IMR-90 (cell line): ENCODE data around the gene PRR36. TPM values are rescaled to one million over a fixed set of nuclear protein-coding genes. Genes with fewer than 3 reads are reported as not detected.

ENCODE experiments used
- ATAC-seq: fragments of 200-7000 bp; cut with Tn5 transposase; 2 replicates; pipeline ENCODE4 v1.9.1; 2020; ENCODE audit warnings: low read depth, mild to moderate bottlenecking, moderate library complexity
- BruUV-seq: library from RNA; stranded (reverse); fragments of 400-500 nt; replicated peaks from 2 replicates; lab custom pipeline; 2021; lab: Mats Ljungman, UMichigan
- CTCF ChIA-PET: fragments of 300-600 bp; formaldehyde crosslinking; extraction: SDS; loops from one replicate; lab custom pipeline; 2021; ENCODE audit warnings: antibody characterized with exemption; lab: Yijun Ruan, JAX
- POLR2A ChIA-PET: fragments of 300-600 bp; sonication (Branson Sonifier 250); formaldehyde crosslinking; loops from one replicate; lab custom pipeline; 2022; ENCODE audit warnings: antibody characterized with exemption; ENCODE audit not compliant: unreplicated experiment; lab: Charles Lee
- DNase-seq: peaks from one replicate; pipeline ENCODE4 v3.0.0; 2013
- H2AFZ ChIP-seq: replicated peaks from 2 replicates; pipeline ENCODE3; 2013; ENCODE audit warnings: low read length, mild to moderate bottlenecking; ENCODE audit not compliant: poor library complexity
- H2AK5ac ChIP-seq: 2 replicates; pipeline ENCODE4 v1.6.1; 2013; ENCODE audit warnings: low read depth, low read length, inconsistent platforms
- H2AK9ac ChIP-seq: replicated peaks from 2 replicates; pipeline ENCODE3; 2013; ENCODE audit warnings: mild to moderate bottlenecking, low read depth, low read length, moderate library complexity; ENCODE audit not compliant: poor library complexity
- H2BK120ac ChIP-seq: 2 replicates; pipeline ENCODE4 v1.6.1; 2013; ENCODE audit warnings: low read depth, low read length, inconsistent platforms
- H2BK15ac ChIP-seq: 3 replicates; pipeline ENCODE4 v1.6.1; 2013; ENCODE audit warnings: low read depth, low read length, inconsistent platforms
- H2BK20ac ChIP-seq: 2 replicates; pipeline ENCODE4 v1.6.1; 2013; ENCODE audit warnings: low read depth, mild to moderate bottlenecking, inconsistent platforms, low read length, moderate library complexity
- H2BK5ac ChIP-seq: 2 replicates; pipeline ENCODE4 v1.6.1; 2013; ENCODE audit warnings: mild to moderate bottlenecking, low read depth, low read length, inconsistent platforms; ENCODE audit not compliant: poor library complexity, severe bottlenecking
- H3K14ac ChIP-seq: replicated peaks from 2 replicates; pipeline ENCODE4 v1.6.1; 2013; ENCODE audit warnings: low read depth, low read length, inconsistent platforms
- H3K18ac ChIP-seq: 2 replicates; pipeline ENCODE4 v1.6.1; 2013; ENCODE audit warnings: low read depth, low read length, control low read depth
- H3K23ac ChIP-seq: 2 replicates; pipeline ENCODE4 v1.6.1; 2013; ENCODE audit warnings: low read depth, low read length, inconsistent platforms
- H3K27ac ChIP-seq: 2 replicates; pipeline ENCODE4 v1.5.1; 2013; ENCODE audit warnings: mild to moderate bottlenecking, control low read depth, low read length; ENCODE audit not compliant: insufficient read depth
- H3K27me3 ChIP-seq: 2 replicates; pipeline ENCODE4 v1.6.1; 2013; ENCODE audit warnings: low read length; ENCODE audit not compliant: control insufficient read depth, insufficient read depth
- H3K36me3 ChIP-seq: 2 replicates; pipeline ENCODE4 v1.6.1; 2013; ENCODE audit warnings: low read length, mixed read lengths; ENCODE audit not compliant: control insufficient read depth, insufficient read depth
- H3K4ac ChIP-seq: 2 replicates; pipeline ENCODE4 v1.6.1; 2013; ENCODE audit warnings: low read depth, low read length, inconsistent platforms
- H3K4me1 ChIP-seq: 2 replicates; pipeline ENCODE4 v1.6.1; 2013; ENCODE audit warnings: low read length, mixed read lengths; ENCODE audit not compliant: control insufficient read depth, insufficient read depth
- H3K4me2 ChIP-seq: 2 replicates; pipeline ENCODE4 v1.6.1; 2013; ENCODE audit warnings: low read depth, mild to moderate bottlenecking, control low read depth, low read length, moderate library complexity
- H3K4me3 ChIP-seq: 2 replicates; pipeline ENCODE4 v1.5.1; 2013; ENCODE audit warnings: low read depth, mild to moderate bottlenecking, control low read depth, low read length, moderate library complexity; ENCODE audit not compliant: insufficient read depth
- H3K56ac ChIP-seq: 2 replicates; pipeline ENCODE4 v1.6.1; 2013; ENCODE audit warnings: low read length, inconsistent platforms; ENCODE audit not compliant: insufficient read depth; ENCODE audit errors: extremely low read depth
- H3K79me1 ChIP-seq, 2 experiments: 2 replicates each; pipeline ENCODE4 v1.6.1; 2013; ENCODE audit warnings: low read length in 2 of 2, inconsistent platforms in 1 of 2, low read depth in 1 of 2
- H3K9ac ChIP-seq: 2 replicates; pipeline ENCODE4 v1.6.1; 2013; ENCODE audit warnings: low read depth, low read length, control low read depth
- H3K9me1 ChIP-seq: 2 replicates; pipeline ENCODE4 v1.6.1; 2013; ENCODE audit warnings: low read length, inconsistent platforms; ENCODE audit not compliant: insufficient read depth
- H3K9me3 ChIP-seq: 2 replicates; pipeline ENCODE4 v1.6.1; 2013; ENCODE audit warnings: low read length; ENCODE audit not compliant: control insufficient read depth, insufficient read depth
- H4K20me1 ChIP-seq: 2 replicates; pipeline ENCODE4 v1.6.1; 2013; ENCODE audit warnings: low read length, inconsistent platforms; ENCODE audit not compliant: insufficient read depth
- H4K5ac ChIP-seq: 2 replicates; pipeline ENCODE4 v1.6.1; 2013; ENCODE audit warnings: mild to moderate bottlenecking, low read depth, low read length, control low read depth
- H4K8ac ChIP-seq, 2 experiments: 2 replicates each; pipeline ENCODE4 v1.6.1; 2013; ENCODE audit warnings: low read depth in 2 of 2, low read length in 2 of 2, control low read depth in 1 of 2, inconsistent platforms in 1 of 2
- H4K91ac ChIP-seq: 2 replicates; pipeline ENCODE4 v1.6.1; 2013; ENCODE audit warnings: low read depth, low read length, inconsistent platforms; ENCODE audit not compliant: insufficient read depth
- BHLHE40 ChIP-seq: fragments of 150-350 bp; IDR thresholded peaks from 2 replicates; pipeline ENCODE4 v1.6.1; 2016; ENCODE audit warnings: mild to moderate bottlenecking, low read depth, low read length
- CEBPB ChIP-seq: IDR thresholded peaks from 2 replicates; pipeline ENCODE4 v1.6.1; 2012; ENCODE audit warnings: low read depth, low read length, improper control_type of control experiment
- CHD1 ChIP-seq: IDR thresholded peaks from 2 replicates; pipeline ENCODE4 v1.6.1; 2012; ENCODE audit warnings: low read depth, low read length, improper control_type of control experiment
- FOS ChIP-seq: fragments of 150-350 bp; IDR thresholded peaks from 2 replicates; pipeline ENCODE4 v1.6.1; 2016; ENCODE audit warnings: low read depth, low read length
- MAFK ChIP-seq: IDR thresholded peaks from 2 replicates; pipeline ENCODE4 v1.6.1; 2012; ENCODE audit warnings: low read depth, low read length, improper control_type of control experiment
- MAZ ChIP-seq: IDR thresholded peaks from 2 replicates; pipeline ENCODE4 v1.6.1; 2012; ENCODE audit warnings: low read depth, mild to moderate bottlenecking, low read length, improper control_type of control experiment, moderate library complexity, borderline replicate concordance
- MXI1 ChIP-seq: IDR thresholded peaks from 2 replicates; pipeline ENCODE4 v1.6.1; 2012; ENCODE audit warnings: low read depth, mild to moderate bottlenecking, low read length, moderate library complexity, borderline replicate concordance
- NFE2L2 ChIP-seq: fragments of 150-350 bp; IDR thresholded peaks from 2 replicates; pipeline ENCODE4 v1.6.1; 2016; ENCODE audit warnings: low read depth, mild to moderate bottlenecking, low read length
- POLR2A ChIP-seq: IDR thresholded peaks from 2 replicates; pipeline ENCODE4 v1.6.1; 2012; ENCODE audit warnings: mild to moderate bottlenecking, low read depth, low read length
- RAD21 ChIP-seq: IDR thresholded peaks from 2 replicates; pipeline ENCODE4 v1.6.1; 2012; ENCODE audit warnings: low read length, improper control_type of control experiment
- RCOR1 ChIP-seq: IDR thresholded peaks from 2 replicates; pipeline ENCODE4 v1.6.1; 2012; ENCODE audit warnings: mild to moderate bottlenecking, low read length, improper control_type of control experiment; ENCODE audit not compliant: insufficient replicate concordance
- RFX5 ChIP-seq: IDR thresholded peaks from 2 replicates; pipeline ENCODE4 v1.8.0; 2012; ENCODE audit warnings: low read depth, mild to moderate bottlenecking, low read length, moderate library complexity
- SMC3 ChIP-seq: fragments of 150-350 bp; IDR thresholded peaks from 2 replicates; pipeline ENCODE4 v1.6.1; 2016; ENCODE audit warnings: low read depth, mild to moderate bottlenecking, antibody characterized with exemption, low read length, moderate library complexity
- USF2 ChIP-seq: fragments of 150-350 bp; IDR thresholded peaks from 2 replicates; pipeline ENCODE4 v1.6.1; 2017; ENCODE audit warnings: mild to moderate bottlenecking, antibody characterized with exemption, low read length, low read depth
- WGBS, 2 experiments: methylation state at CpG; one replicate each; pipeline versions ENCODE4 v1.1.5 to v1.1.7; 2013; ENCODE audit warnings: missing lambda C conversion rate in 2 of 2; ENCODE audit not compliant: insufficient read length in 1 of 2; ENCODE audit errors: extremely low coverage in 2 of 2; 5-methylcytosine and 5-hydroxymethylcytosine counted together
- dilution Hi-C: fragments of 300-500 bp; cut with HindIII; formaldehyde crosslinking; loops from one replicate; pipeline ENCODE4 v1.14.3; 2018; ENCODE audit warnings: low sequenced_read_pairs; ENCODE audit not compliant: unreplicated experiment
- in situ Hi-C: fragments of 300-500 bp; cut with MboI; formaldehyde crosslinking; loops from 3 replicates; pipeline ENCODE4 v1.14.3; 2019; ENCODE audit warnings: low sequenced_read_pairs, inconsistent platforms, mixed read lengths
- intact Hi-C: fragments of 100-400 bp; cut with micrococcal nuclease; formaldehyde crosslinking; loops from 2 replicates; pipeline ENCODE4 v1.10.0; 2022
- polyA plus RNA-seq, 3 experiments: library from polyadenylated mRNA; depleted of rRNA; stranded (reverse); fragments of >200 nt; gene quantifications; 2 replicates each; pipeline ENCODE4 v1.2.3, GENCODE V29; 2012; ENCODE audit warnings: low replicate concordance in 1 of 3
- total RNA-seq: library from RNA; depleted of rRNA; stranded (reverse); fragments of >200 nt; gene quantifications from 2 replicates; pipeline ENCODE4 v1.2.3, GENCODE V29; 2012
- TF ChIP-seq, protein P1 (sequence below): fragments of 150-350 bp; IDR thresholded peaks from 2 replicates; pipeline ENCODE4 v1.6.1; 2016; ENCODE audit warnings: low read depth, mild to moderate bottlenecking, low read length, moderate library complexity, borderline replicate concordance
- TF ChIP-seq, protein P2 (sequence below): conservative IDR thresholded peaks from 2 replicates; pipeline ENCODE4 v1.5.1; 2012; ENCODE audit warnings: mild to moderate bottlenecking, low read depth, low read length, improper control_type of control experiment

Gene PRR36
- total and polyA plus RNA-seq, 2 of the 4 experiments (the other 2 are of a cell fraction), result 0.02 TPM; not detected in 1

- H3K4ac ChIP-seq, result no peak overlapping the region
- H4K91ac ChIP-seq, result no peak overlapping the region
- no peak overlapping the region for H2BK5ac ChIP-seq
- no peak overlapping the region for H2BK20ac ChIP-seq
- in situ Hi-C loops, result no loop called here
- ATAC-seq, result no peak
- H2AFZ ChIP-seq, result no peak overlapping the region
- H3K4me3 ChIP-seq, result no peak overlapping the region
- dilution Hi-C loops, result no loop called here
- H2AK5ac ChIP-seq, result no peak overlapping the region
- no peak overlapping the region for H4K8ac ChIP-seq
- H3K36me3 ChIP-seq, result no peaks in the 10 kb centered on the region
- H3K18ac ChIP-seq, result no peak overlapping the region
- no peak overlapping the region for H4K5ac ChIP-seq
- POLR2A ChIA-PET, result no interaction called here
- peaks cover 10% of the 10 kb centered on the region for H3K9me1 ChIP-seq
- no peak overlapping the region for H3K27ac ChIP-seq
- H3K27me3 ChIP-seq, result no peaks in the 10 kb centered on the region
- H2BK15ac ChIP-seq, result no peak overlapping the region
- no peak for DNase-seq
- H2BK120ac ChIP-seq, result no peak overlapping the region
- intact Hi-C loops, result no loop called here
- TF ChIP-seq, protein P1, sequence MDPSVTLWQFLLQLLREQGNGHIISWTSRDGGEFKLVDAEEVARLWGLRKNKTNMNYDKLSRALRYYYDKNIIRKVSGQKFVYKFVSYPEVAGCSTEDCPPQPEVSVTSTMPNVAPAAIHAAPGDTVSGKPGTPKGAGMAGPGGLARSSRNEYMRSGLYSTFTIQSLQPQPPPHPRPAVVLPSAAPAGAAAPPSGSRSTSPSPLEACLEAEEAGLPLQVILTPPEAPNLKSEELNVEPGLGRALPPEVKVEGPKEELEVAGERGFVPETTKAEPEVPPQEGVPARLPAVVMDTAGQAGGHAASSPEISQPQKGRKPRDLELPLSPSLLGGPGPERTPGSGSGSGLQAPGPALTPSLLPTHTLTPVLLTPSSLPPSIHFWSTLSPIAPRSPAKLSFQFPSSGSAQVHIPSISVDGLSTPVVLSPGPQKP, result no peak
- TF ChIP-seq NFE2L2 (no peak), RCOR1 (no peak), CHD1 (no peak), CEBPB (no peak), FOS (no peak), USF2 (no peak), BHLHE40 (no peak), POLR2A (no peak), MAFK (no peak), SMC3 (no peak), RAD21 (no peak), MAZ (no peak), RFX5 (no peak), MXI1 (no peak)
- TF ChIP-seq, protein P2, sequence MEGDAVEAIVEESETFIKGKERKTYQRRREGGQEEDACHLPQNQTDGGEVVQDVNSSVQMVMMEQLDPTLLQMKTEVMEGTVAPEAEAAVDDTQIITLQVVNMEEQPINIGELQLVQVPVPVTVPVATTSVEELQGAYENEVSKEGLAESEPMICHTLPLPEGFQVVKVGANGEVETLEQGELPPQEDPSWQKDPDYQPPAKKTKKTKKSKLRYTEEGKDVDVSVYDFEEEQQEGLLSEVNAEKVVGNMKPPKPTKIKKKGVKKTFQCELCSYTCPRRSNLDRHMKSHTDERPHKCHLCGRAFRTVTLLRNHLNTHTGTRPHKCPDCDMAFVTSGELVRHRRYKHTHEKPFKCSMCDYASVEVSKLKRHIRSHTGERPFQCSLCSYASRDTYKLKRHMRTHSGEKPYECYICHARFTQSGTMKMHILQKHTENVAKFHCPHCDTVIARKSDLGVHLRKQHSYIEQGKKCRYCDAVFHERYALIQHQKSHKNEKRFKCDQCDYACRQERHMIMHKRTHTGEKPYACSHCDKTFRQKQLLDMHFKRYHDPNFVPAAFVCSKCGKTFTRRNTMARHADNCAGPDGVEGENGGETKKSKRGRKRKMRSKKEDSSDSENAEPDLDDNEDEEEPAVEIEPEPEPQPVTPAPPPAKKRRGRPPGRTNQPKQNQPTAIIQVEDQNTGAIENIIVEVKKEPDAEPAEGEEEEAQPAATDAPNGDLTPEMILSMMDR, result no peak
- H3K9me3 ChIP-seq, result no peaks in the 10 kb centered on the region
- WGBS, 2 experiments, result 98% methylated on average over 9 of the region's 23 CpGs; no CpG with 5 or more reads in 1 of the 2 experiments
- no peak overlapping the region for H3K9ac ChIP-seq
- no peak overlapping the region for H3K56ac ChIP-seq
- H3K4me2 ChIP-seq, result no peak overlapping the region
- no peak overlapping the region for H3K14ac ChIP-seq
- H3K4me1 ChIP-seq, result peaks cover 6% of the 10 kb centered on the region
- H2AK9ac ChIP-seq, result no peak overlapping the region
- H4K20me1 ChIP-seq, result peaks cover 21% of the 10 kb centered on the region
- BruUV-seq, result no TSS peak
- H3K23ac ChIP-seq, result no peak overlapping the region
- H3K79me1 ChIP-seq, result peaks cover 9 to 14% of the 10 kb centered on the region in 2 experiments
- CTCF ChIA-PET, result no interaction called here
Measured at GRCh38 chr19:7847664-7848063, 26.5 kb downstream of the PRR36 start.
